B cell (primary cell): ENCODE measurements around the gene FXYD3. TPM values are rescaled to one million over a fixed set of nuclear protein-coding genes. Genes with fewer than 3 reads are reported as not detected.

Experiments used
- ATAC-seq: fragments of 200-7000 bp; cut with Tn5 transposase; one replicate; pipeline ENCODE4 v1.10.0; 2021; ENCODE audit warnings: low read depth, mild to moderate bottlenecking, moderate number of reproducible peaks, moderate library complexity
- CTCF ChIA-PET: fragments of 350-600 bp; sonication (Branson Sonifier 250); formaldehyde crosslinking; loops from one replicate; lab custom pipeline; 2021; ENCODE audit warnings: antibody characterized with exemption, inconsistent platforms; lab: Charles Lee
- POLR2A ChIA-PET: fragments of 350-600 bp; sonication (Branson Sonifier 250); formaldehyde crosslinking; loops from one replicate; lab custom pipeline; 2021; ENCODE audit warnings: antibody characterized with exemption; lab: Charles Lee
- DNase-seq: peaks from one replicate; pipeline ENCODE4 v3.0.0; 2013
- H2AFZ ChIP-seq: 2 replicates; pipeline ENCODE4 v1.6.1; 2012; ENCODE audit warnings: mild to moderate bottlenecking, low read depth, low read length; ENCODE audit not compliant: insufficient read depth, poor library complexity, severe bottlenecking
- H3K27ac ChIP-seq, 2 donors: 1 replicate in 1 of 2; 2 replicates in 1 of 2; pipeline ENCODE4 v1.5.1; 2012 to 2013; ENCODE audit warnings: low read length in 2 of 2, mild to moderate bottlenecking in 2 of 2, moderate library complexity in 1 of 2
- H3K27me3 ChIP-seq, 4 experiments: fragments of 200-600 bp in 1 of 4; sonication (generic) in 1 of 4; replicated peaks in 1 of 4; 1 replicate in 2 of 4; 2 replicates in 2 of 4; pipeline versions ENCODE4 v1.6.1 to v1.7.0; 2013 to 2016; ENCODE audit warnings: low read length in 3 of 4, mild to moderate bottlenecking in 2 of 4, mixed read lengths in 1 of 4, moderate library complexity in 1 of 4; ENCODE audit not compliant: insufficient read depth in 4 of 4, control insufficient read depth in 3 of 4; ENCODE audit errors: control extremely low read depth in 1 of 4
- H3K36me3 ChIP-seq, 2 experiments: replicated peaks in 1 of 2; 1 replicate in 1 of 2; 2 replicates in 1 of 2; pipeline versions ENCODE4 v1.6.1 to v1.7.1; 2013; ENCODE audit warnings: low read length in 1 of 2; ENCODE audit not compliant: insufficient read depth in 2 of 2, control insufficient read depth in 1 of 2; ENCODE audit errors: control extremely low read depth in 1 of 2, extremely low read depth in 1 of 2
- H3K4me1 ChIP-seq, 2 donors: fragments of 200-600 bp in 1 of 2; sonication (generic) in 1 of 2; 1 replicate in 1 of 2; 2 replicates in 1 of 2; pipeline versions ENCODE4 v1.5.1 to v1.6.1; 2013 to 2017; ENCODE audit warnings: low read length in 2 of 2; ENCODE audit not compliant: control insufficient read depth in 2 of 2, insufficient read depth in 2 of 2
- H3K4me2 ChIP-seq: replicated peaks from 2 replicates; pipeline ENCODE3; 2012; ENCODE audit warnings: mild to moderate bottlenecking, low read depth, low read length; ENCODE audit not compliant: poor library complexity, severe bottlenecking
- H3K4me3 ChIP-seq, 5 experiments: fragments of 200-600 bp in 1 of 5; sonication (generic) in 1 of 5; 1 replicate in 3 of 5; 2 replicates in 2 of 5; pipeline versions ENCODE4 v1.5.1 to v1.7.0; 2011 to 2016; ENCODE audit warnings: low read length in 4 of 5, mild to moderate bottlenecking in 4 of 5, low read depth in 2 of 5, control low read depth in 1 of 5, moderate library complexity in 1 of 5; ENCODE audit not compliant: insufficient read depth in 1 of 5; ENCODE audit errors: control extremely low read depth in 1 of 5, extremely low read depth in 1 of 5
- H3K79me2 ChIP-seq: fragments of 200-600 bp; sonication (generic); one replicate; pipeline ENCODE4 v1.6.0; 2016; ENCODE audit warnings: low read length; ENCODE audit not compliant: control insufficient read depth, insufficient read depth
- H3K9ac ChIP-seq: fragments of 200-600 bp; sonication (generic); 2 replicates; pipeline ENCODE4 v1.6.1; 2017; ENCODE audit warnings: mild to moderate bottlenecking, low read length, moderate library complexity
- H3K9me3 ChIP-seq, 3 donors: one replicate each; pipeline versions ENCODE4 v1.6.1 to v1.7.1; 2013; ENCODE audit warnings: low read length in 2 of 3; ENCODE audit not compliant: control insufficient read depth in 2 of 3, insufficient read depth in 1 of 3; ENCODE audit errors: control extremely low read depth in 1 of 3
- H4K20me1 ChIP-seq: 2 replicates; pipeline ENCODE4 v1.6.0; 2012; ENCODE audit warnings: mild to moderate bottlenecking, low read length; ENCODE audit not compliant: insufficient read depth, control insufficient read depth, poor library complexity, severe bottlenecking
- H3K27ac Mint-ChIP-seq: one replicate; pipeline ENCODE4 v1.8.0; 2021; ENCODE audit warnings: mixed read lengths
- H3K27me3 Mint-ChIP-seq: one replicate; pipeline ENCODE4 v1.8.0; 2021; ENCODE audit warnings: mixed read lengths
- H3K4me1 Mint-ChIP-seq: one replicate; pipeline ENCODE4 v1.8.0; 2021; ENCODE audit warnings: mixed read lengths
- H3K4me3 Mint-ChIP-seq: one replicate; pipeline ENCODE4 v1.8.0; 2021; ENCODE audit warnings: mixed read lengths
- H3K9me3 Mint-ChIP-seq: one replicate; pipeline ENCODE4 v1.8.0; 2022; ENCODE audit warnings: mixed read lengths; ENCODE audit not compliant: insufficient read depth
- EZH2 ChIP-seq: IDR thresholded peaks from 2 replicates; pipeline ENCODE4 v1.6.1; 2012; ENCODE audit warnings: borderline replicate concordance, low read depth, mild to moderate bottlenecking, moderate library complexity, low read length; ENCODE audit not compliant: insufficient read depth, poor library complexity, severe bottlenecking
- whole genome bisulfite sequencing: methylation state at CpG from one replicate; pipeline ENCODE4 v1.1.5; 2013; ENCODE audit warnings: missing lambda C conversion rate; ENCODE audit not compliant: insufficient coverage; 5-methylcytosine and 5-hydroxymethylcytosine counted together
- intact Hi-C: fragments of 100-400 bp; cut with micrococcal nuclease; formaldehyde crosslinking; loops from one replicate; pipeline ENCODE4 v1.10.0; 2022
- polyA plus RNA-seq: library from polyadenylated mRNA; depleted of rRNA; stranded (reverse); fragments of >200 nt; gene quantifications from 2 replicates; pipeline ENCODE4 v1.2.3, GENCODE V29; 2012
- total RNA-seq, 2 donors: library from RNA; stranded (reverse); fragments of 120-200 nt in 1 of 2; gene quantifications; 1 replicate in 1 of 2; 2 replicates in 1 of 2; pipeline versions ENCODE4 v1.2.3 to v1.2.4, GENCODE V29; 2013 to 2022
- TF ChIP-seq, protein P1 (sequence below): fragments of 200-600 bp; IDR thresholded peaks from one replicate; pipeline ENCODE4 v1.8.0; 2022; ENCODE audit warnings: antibody characterized with exemption, mild to moderate bottlenecking

FXYD3 gene
- total and polyA plus RNA-seq, 2 donors (not counting 1 experiment from before 2014, with no cell fraction given): not detected

DNA sequence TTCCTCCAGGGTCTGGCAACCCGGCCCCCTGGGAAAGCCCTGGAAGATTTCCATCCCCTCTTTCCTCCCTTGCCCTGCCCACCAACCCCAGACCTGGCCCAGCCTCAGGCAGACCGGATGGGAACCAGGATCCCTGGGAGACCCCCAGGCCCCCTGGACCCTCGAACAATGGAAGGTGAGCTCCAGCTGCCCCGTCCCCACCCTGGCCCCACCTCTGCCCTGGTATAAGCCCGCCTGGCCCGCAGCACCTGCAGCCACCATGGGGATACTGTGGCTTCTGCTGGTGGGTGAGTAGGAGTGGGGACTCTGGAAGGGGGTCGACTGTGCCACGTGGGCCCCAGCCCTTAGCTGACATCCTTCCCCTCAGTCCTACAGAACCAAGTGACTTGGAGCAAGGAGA lies 41.7 kb upstream of the FXYD3 start:
- Histone ChIP-seq H3K4me1 (peaks cover 32 to 44% of the 10 kb centered on the region in 2 donors), H3K9ac (no peak overlapping the region), H3K36me3 (no peaks in the 10 kb centered on the region), H3K4me3 (no peak overlapping the region), H2AFZ (peak overlapping the region; percentile 38), H4K20me1 (no peaks in the 10 kb centered on the region), H3K9me3 (peaks cover 0 to 8% (median 7%) of the 10 kb centered on the region in 3 donors), H3K27ac (no peak overlapping the region), H3K79me2 (no peaks in the 10 kb centered on the region), H3K27me3 (no peaks in the 10 kb centered on the region), H3K4me2 (no peak overlapping the region)
- no peaks in the 10 kb centered on the region for H3K9me3 Mint-ChIP-seq
- no peak for TF ChIP-seq EZH2
- TF ChIP-seq, protein P1, sequence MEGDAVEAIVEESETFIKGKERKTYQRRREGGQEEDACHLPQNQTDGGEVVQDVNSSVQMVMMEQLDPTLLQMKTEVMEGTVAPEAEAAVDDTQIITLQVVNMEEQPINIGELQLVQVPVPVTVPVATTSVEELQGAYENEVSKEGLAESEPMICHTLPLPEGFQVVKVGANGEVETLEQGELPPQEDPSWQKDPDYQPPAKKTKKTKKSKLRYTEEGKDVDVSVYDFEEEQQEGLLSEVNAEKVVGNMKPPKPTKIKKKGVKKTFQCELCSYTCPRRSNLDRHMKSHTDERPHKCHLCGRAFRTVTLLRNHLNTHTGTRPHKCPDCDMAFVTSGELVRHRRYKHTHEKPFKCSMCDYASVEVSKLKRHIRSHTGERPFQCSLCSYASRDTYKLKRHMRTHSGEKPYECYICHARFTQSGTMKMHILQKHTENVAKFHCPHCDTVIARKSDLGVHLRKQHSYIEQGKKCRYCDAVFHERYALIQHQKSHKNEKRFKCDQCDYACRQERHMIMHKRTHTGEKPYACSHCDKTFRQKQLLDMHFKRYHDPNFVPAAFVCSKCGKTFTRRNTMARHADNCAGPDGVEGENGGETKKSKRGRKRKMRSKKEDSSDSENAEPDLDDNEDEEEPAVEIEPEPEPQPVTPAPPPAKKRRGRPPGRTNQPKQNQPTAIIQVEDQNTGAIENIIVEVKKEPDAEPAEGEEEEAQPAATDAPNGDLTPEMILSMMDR: no peak
- ChIA-PET CTCF (no interaction called here), POLR2A (no interaction called here)
- H3K27me3 Mint-ChIP-seq: peaks cover 5% of the 10 kb centered on the region
- H3K4me1 Mint-ChIP-seq: peaks cover 38% of the 10 kb centered on the region
- 82% methylated on average over 3 of the region's 8 CpGs for WGBS
- no peak overlapping the region for H3K4me3 Mint-ChIP-seq
- peak overlapping the region; percentile 41 for H3K27ac Mint-ChIP-seq
- DNase-seq (no peak), ATAC-seq (no peak)
- intact Hi-C loops: no loop called here

GRCh38 chr19:35074426-35075201 lies 41.0 kb upstream of the FXYD3 start:
- H3K4me2 ChIP-seq: peak overlapping the region; percentile 39
- H3K9ac ChIP-seq: no peak overlapping the region
- H3K27me3 ChIP-seq: no peaks in the 10 kb centered on the region
- Mint-ChIP-seq H3K27ac (peak overlapping the region; percentile 32), H3K4me1 (peaks cover 37% of the 10 kb centered on the region), H3K27me3 (peaks cover 5% of the 10 kb centered on the region), H3K9me3 (no peaks in the 10 kb centered on the region), H3K4me3 (no peak overlapping the region)
- intact Hi-C loops: no loop called here
- H3K4me3 ChIP-seq: no peak overlapping the region
- CTCF ChIA-PET: interaction anchor here (0.7 kb wide), 1 partner anchor 16 kb away, joined by 3 read pairs; no protein-coding TSS in a partner anchor
- DNase-seq (no peak), ATAC-seq (peak; percentile 47)
- no peaks in the 10 kb centered on the region for H4K20me1 ChIP-seq
- H3K9me3 ChIP-seq: peaks cover 0 to 8% (median 7%) of the 10 kb centered on the region in 3 donors
- H3K36me3 ChIP-seq: no peaks in the 10 kb centered on the region
- H2AFZ ChIP-seq: peak overlapping the region; percentile 38
- WGBS: 41% methylated on average over 21 of the region's 21 CpGs
- H3K79me2 ChIP-seq: no peaks in the 10 kb centered on the region
- H3K4me1 ChIP-seq: peaks cover 28 to 37% of the 10 kb centered on the region in 2 donors
- TF ChIP-seq, protein P1: no peak
- no peak for TF ChIP-seq EZH2
- POLR2A ChIA-PET: no interaction called here
- H3K27ac ChIP-seq: no peak overlapping the region
